Suprapubic skin (tissue), 4 donors: ENCODE results near the gene ANK3. TPM values are rescaled to one million over a fixed set of nuclear protein-coding genes. Genes with fewer than 3 reads are reported as not detected.

Experiments
- DNase-seq, 2 donors: peaks; one replicate each; pipeline ENCODE4 v3.0.0-alpha.2; 2019; ENCODE audit warnings: low spot score in 2 of 2
- H3K27ac ChIP-seq: fragments of 200-600 bp; sonication (generic); one replicate; pipeline ENCODE4 v1.5.1; 2019
- H3K27me3 ChIP-seq: fragments of 200-600 bp; sonication (generic); one replicate; pipeline ENCODE4 v1.5.1; 2019
- H3K36me3 ChIP-seq: fragments of 200-600 bp; sonication (generic); one replicate; pipeline ENCODE4 v1.5.1; 2019
- H3K4me1 ChIP-seq: fragments of 200-600 bp; sonication (generic); one replicate; pipeline ENCODE4 v1.5.1; 2019
- H3K4me3 ChIP-seq: fragments of 200-600 bp; sonication (generic); one replicate; pipeline ENCODE4 v1.5.1; 2019; ENCODE audit warnings: mild to moderate bottlenecking
- H3K9me3 ChIP-seq: fragments of 200-600 bp; sonication (generic); one replicate; pipeline ENCODE4 v1.5.1; 2019
- CTCF ChIP-seq, 2 donors: fragments of 200-600 bp in 1 of 2; fragments of 450-650 bp in 1 of 2; sonication (generic) in 1 of 2; IDR thresholded peaks; one replicate each; pipeline ENCODE4 v1.5.1; 2016 to 2019; ENCODE audit warnings: antibody characterized with exemption in 2 of 2, mild to moderate bottlenecking in 1 of 2, moderate library complexity in 1 of 2
- EP300 ChIP-seq: sonication (generic); formaldehyde crosslinking; IDR thresholded peaks from one replicate; pipeline ENCODE4 v1.6.1; 2017; ENCODE audit warnings: antibody characterized with exemption
- POLR2A ChIP-seq, 2 donors: fragments of 450-650 bp; IDR thresholded peaks; one replicate each; pipeline ENCODE4 v1.6.1; 2017; ENCODE audit warnings: antibody characterized with exemption in 2 of 2, mild to moderate bottlenecking in 2 of 2, moderate library complexity in 2 of 2
- POLR2AphosphoS5 ChIP-seq, 3 donors: sonication (generic); formaldehyde crosslinking; IDR thresholded peaks; one replicate each; pipeline ENCODE4 v1.6.1; 2017; ENCODE audit warnings: antibody characterized with exemption in 3 of 3
- WGBS: methylation state at CpG from one replicate; pipeline ENCODE4 v1.1.5; 2018; 5-methylcytosine and 5-hydroxymethylcytosine counted together
- total RNA-seq, 4 donors: library from RNA; depleted of rRNA; stranded (reverse); fragments of >200 nt; gene quantifications; one replicate each; pipeline ENCODE4 v1.1.0, GENCODE V29; 2016

ANK3 gene
- 100 to 1,000 TPM in 2 of 4 donors, 10 to 100 TPM in 2; 89.1 to 191 (median 112) TPM for total RNA-seq

DNA sequence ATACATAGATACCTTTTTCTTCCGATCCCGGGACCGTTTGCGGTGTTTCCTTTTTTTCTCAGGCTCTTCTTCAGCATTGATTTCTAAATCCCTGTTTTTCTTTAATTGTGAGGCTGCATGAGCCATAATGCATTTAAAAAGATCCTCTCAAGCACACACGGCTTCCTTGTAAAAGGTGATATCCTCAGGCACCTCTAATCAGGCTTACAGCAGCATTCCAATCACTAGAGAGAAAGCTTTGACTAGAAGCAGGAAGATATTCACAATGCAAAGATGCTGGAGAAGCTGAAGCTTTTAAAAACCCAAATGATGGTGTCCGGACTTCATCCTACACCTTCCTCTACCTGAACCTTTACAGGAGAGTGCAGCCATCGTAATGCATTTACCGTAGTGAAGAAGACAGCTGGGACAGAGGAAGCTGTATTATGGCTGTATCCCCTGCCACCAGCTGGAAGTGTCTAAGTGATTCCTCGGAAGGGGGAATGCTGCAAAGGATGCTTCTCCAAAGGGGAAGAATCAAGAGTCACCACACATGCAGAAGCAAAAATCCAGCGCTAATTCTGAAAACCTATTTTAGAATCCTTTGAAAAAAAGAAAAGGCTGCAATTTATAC lies at the start of gene ANK3:
TSS of gene ANK3 (minus strand) at position 463 of the 613 bp plus-strand sequence. CDS start at position 126, 337 bp downstream.
- no peak for DNase-seq
- 84% methylated on average over 10 of the region's 10 CpGs for WGBS
- Histone ChIP-seq H3K27ac (no peak within 1 kb of the TSS), H3K27me3 (no peaks in the 10 kb centered on the region), H3K4me3 (no peak within 1 kb of the TSS), H3K36me3 (no peaks in the 10 kb centered on the region), H3K9me3 (no peaks in the 10 kb centered on the region), H3K4me1 (peaks cover 7% of the 10 kb centered on the region)
- TF ChIP-seq CTCF (IDR thresholded peaks at IDR 0.05) (no peak), POLR2AphosphoS5 (IDR thresholded peaks at IDR 0.05) (no peak), EP300 (no peak), POLR2A (IDR thresholded peaks at IDR 0.05) (no peak)

DNA sequence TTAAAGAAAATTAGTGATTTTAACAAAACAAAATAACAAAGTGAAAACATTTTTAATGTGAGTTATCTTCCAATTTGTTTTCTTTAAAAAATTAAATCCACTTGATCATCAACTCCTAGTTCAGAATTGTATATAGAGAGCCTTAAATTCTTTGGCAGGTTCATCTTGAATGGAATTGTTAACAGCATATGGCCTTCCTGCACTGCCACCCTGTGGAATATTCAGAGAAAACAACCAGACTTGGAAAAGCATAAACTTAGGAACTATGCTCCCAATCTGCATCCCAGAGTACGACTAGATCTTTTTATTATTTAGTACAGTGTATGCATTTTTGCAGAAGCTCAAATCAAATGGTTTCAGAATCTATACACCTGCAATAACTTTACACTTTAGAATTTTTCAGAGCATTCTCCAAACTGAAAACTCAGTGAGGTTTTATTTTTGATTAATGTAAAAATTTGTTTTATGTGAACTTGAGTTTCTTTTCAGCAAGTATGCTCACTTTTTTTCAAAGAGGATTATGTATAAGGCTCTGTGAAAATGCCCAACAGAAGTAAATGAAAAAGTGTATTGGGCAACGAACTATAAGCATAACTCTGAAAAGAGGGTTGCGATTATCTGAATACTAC lies 44.9 kb upstream of the ANK3 start:
- 57% methylated on average over 3 of the region's 3 CpGs for WGBS

DNA sequence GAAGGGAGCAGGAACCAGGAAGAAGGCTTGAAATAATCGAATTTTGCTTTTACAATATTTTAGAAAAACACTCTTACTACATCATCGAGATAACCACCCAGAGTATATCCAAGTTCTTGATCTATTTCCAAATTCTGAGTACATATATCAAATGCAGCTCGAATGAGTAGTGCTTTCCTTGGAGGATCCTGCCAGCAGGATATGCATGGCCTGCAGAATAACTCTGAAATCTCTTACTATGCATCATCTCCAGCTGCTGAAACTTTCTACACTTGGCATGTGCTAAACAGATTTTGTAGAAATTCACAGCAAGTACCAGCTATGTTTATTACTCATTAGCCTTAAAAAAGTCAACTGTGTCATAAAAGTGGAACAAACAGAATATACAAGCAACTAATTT lies 44.0 kb upstream of the ANK3 start:
- TF ChIP-seq POLR2A (IDR thresholded peaks at IDR 0.05) (no peak), EP300 (no peak), POLR2AphosphoS5 (IDR thresholded peaks at IDR 0.05) (no peak), CTCF (IDR thresholded peaks at IDR 0.05) (no peak)

More for the DNA sequence above, 44.9 kb upstream of the ANK3 start:
- H3K27ac ChIP-seq: no peak overlapping the region
- no peaks in the 10 kb centered on the region for H3K9me3 ChIP-seq
- no peaks in the 10 kb centered on the region for H3K27me3 ChIP-seq
- H3K4me3 ChIP-seq: no peak overlapping the region
- peaks cover 20% of the 10 kb centered on the region for H3K4me1 ChIP-seq
- no peaks in the 10 kb centered on the region for H3K36me3 ChIP-seq
- TF ChIP-seq POLR2A (IDR thresholded peaks at IDR 0.05) (no peak), CTCF (IDR thresholded peaks at IDR 0.05) (peak; percentile 47 to 58)
- DNase-seq: no peak

GRCh38 chr10:60430836-60431597 lies 41.3 kb upstream of the ANK3 start:
- WGBS: 84% methylated on average over 7 of the region's 7 CpGs
- no peak for DNase-seq
- H3K4me3 ChIP-seq: no peak overlapping the region
- no peaks in the 10 kb centered on the region for H3K9me3 ChIP-seq
- no peaks in the 10 kb centered on the region for H3K27me3 ChIP-seq
- no peak overlapping the region for H3K27ac ChIP-seq
- peaks cover 29% of the 10 kb centered on the region for H3K4me1 ChIP-seq
- H3K36me3 ChIP-seq: no peaks in the 10 kb centered on the region
- TF ChIP-seq POLR2A (IDR thresholded peaks at IDR 0.05) (no peak), POLR2AphosphoS5 (IDR thresholded peaks at IDR 0.05) (no peak), CTCF (IDR thresholded peaks at IDR 0.05) (no peak), EP300 (no peak)

More for the DNA sequence above, 44.0 kb upstream of the ANK3 start:
- Histone ChIP-seq H3K9me3 (no peaks in the 10 kb centered on the region), H3K27ac (no peak overlapping the region), H3K4me3 (no peak overlapping the region), H3K36me3 (no peaks in the 10 kb centered on the region), H3K27me3 (no peaks in the 10 kb centered on the region), H3K4me1 (peaks cover 21% of the 10 kb centered on the region)
- WGBS: 32% methylated on average over 3 of the region's 3 CpGs
- no peak for DNase-seq

- no peak for TF ChIP-seq EP300
- TF ChIP-seq POLR2AphosphoS5 (IDR thresholded peaks at IDR 0.05): no peak
- no peak for TF ChIP-seq CTCF (IDR thresholded peaks at IDR 0.05)
- TF ChIP-seq POLR2A (IDR thresholded peaks at IDR 0.05): no peak
- no peak overlapping the region for H3K27ac ChIP-seq
- 83% methylated on average over 1 of the region's 1 CpG for WGBS
Observed at GRCh38 chr10:60430017-60430416, 40.3 kb upstream of the ANK3 start.

More at GRCh38 chr10:60430017-60430416, 40.3 kb upstream of the ANK3 start:
- Histone ChIP-seq H3K27me3 (no peaks in the 10 kb centered on the region), H3K36me3 (no peaks in the 10 kb centered on the region), H3K4me3 (no peak overlapping the region), H3K4me1 (peaks cover 29% of the 10 kb centered on the region), H3K9me3 (no peaks in the 10 kb centered on the region)
- DNase-seq: no peak
